HG02885 (cell line): ENCODE data around the gene PDZD4.
A peak's percentile ranks its signal among the peaks of the same experiment; 100 is the strongest.

ENCODE experiments used
- ATAC-seq: cut with Tn5 transposase; IDR thresholded peaks from one replicate; pipeline ENCODE4 v1.9.1; 2021; ENCODE audit warnings: mild to moderate bottlenecking; ENCODE audit not compliant: unreplicated experiment, poor library complexity

Gene PDZD4

GRCh38 chrX:153794018-153794896 lies 36.1 kb downstream of the PDZD4 start, which contains the start of the genes IDH3G and SSR4:
Gene IDH3G, minus strand, starts transcription at chrX:153794375. Its CDS starts 49 bp downstream, at chrX:153794326.
Gene SSR4, plus strand, starts transcription at chrX:153794668. Its CDS starts 20 bp downstream, at chrX:153794688.
- ATAC-seq: peak; percentile 93

- ATAC-seq: no peak
Observed at GRCh38 chrX:153793291-153793690, 37.1 kb downstream of the PDZD4 start.

DNA sequence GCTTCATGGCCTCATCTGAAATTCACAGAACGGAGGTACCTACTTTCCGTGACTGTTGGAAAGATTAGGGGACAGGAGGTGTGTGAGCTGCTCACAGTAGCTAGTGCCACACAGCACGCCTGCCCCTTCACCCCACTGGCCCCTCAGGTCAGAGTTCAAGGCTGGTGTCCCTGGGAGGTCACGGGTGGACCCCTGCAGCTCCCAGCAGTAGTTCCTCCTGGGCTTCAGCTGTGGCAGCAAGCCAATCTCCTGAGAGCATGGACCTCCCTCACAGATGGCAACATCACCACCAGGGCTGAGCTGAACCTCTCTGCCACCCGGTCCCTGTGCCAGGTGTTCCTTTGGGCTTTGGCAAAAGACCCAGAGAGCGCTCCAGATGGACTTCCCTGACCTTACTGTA lies 38.0 kb downstream of the PDZD4 start:
- no peak for ATAC-seq

DNA sequence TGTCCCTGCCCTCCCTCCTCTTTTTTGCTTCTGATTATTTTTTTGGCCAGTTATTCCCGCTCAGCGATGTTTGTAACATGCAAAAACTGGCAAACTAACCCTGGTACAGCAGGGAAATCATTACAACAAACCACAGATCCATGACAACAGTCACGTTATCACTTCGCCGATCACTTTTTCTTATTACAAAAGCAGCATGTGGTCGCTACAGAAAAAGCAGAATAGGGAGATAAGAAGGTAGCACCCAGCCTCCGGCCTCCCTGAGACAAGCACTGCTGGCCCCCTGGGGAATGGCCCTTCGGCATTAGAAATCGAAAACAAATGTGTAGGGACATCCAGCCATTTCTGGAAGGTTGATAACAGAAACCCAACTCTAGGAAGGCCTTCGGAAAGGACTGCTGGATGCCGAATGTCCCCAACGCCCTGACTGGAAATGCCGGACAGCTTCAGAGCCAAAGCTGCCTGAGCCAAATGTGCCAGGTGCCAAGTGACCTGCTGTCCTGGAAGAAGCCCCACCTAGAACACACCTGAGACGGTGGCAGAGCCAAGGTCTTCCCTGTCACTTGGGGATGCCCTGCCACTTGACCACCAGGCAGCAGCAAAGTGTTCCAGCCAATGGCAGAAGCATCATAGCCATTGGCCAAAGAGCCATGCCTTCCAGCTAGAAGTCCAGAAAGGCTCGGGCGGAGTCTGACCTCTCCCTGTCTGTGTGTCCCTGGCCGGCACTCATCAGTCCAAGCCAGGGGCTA lies 39.1 kb downstream of the PDZD4 start:
- ATAC-seq: no peak

DNA sequence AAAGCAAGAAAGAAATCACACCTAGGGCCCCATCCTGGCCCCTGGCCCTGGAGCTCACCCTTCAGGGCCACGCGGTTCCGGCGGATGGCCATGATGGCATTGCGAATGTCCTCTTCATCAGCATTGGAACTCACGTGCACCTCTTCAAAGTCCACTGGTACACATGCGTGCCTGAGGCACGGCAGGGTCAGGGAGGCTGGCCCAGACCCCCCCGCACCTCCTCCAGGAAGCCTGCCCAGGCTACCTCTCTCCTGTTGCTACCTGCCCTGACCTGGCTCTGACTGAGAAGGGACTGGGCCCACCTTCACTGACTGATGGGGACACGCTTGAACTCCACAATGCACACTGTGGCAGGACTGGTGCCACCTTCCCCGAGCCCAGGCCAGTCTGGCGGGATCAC lies 40.7 kb downstream of the PDZD4 start:
- ATAC-seq: no peak

- no peak for ATAC-seq
Observed at GRCh38 chrX:153786669-153787068, 43.7 kb downstream of the PDZD4 start.

DNA sequence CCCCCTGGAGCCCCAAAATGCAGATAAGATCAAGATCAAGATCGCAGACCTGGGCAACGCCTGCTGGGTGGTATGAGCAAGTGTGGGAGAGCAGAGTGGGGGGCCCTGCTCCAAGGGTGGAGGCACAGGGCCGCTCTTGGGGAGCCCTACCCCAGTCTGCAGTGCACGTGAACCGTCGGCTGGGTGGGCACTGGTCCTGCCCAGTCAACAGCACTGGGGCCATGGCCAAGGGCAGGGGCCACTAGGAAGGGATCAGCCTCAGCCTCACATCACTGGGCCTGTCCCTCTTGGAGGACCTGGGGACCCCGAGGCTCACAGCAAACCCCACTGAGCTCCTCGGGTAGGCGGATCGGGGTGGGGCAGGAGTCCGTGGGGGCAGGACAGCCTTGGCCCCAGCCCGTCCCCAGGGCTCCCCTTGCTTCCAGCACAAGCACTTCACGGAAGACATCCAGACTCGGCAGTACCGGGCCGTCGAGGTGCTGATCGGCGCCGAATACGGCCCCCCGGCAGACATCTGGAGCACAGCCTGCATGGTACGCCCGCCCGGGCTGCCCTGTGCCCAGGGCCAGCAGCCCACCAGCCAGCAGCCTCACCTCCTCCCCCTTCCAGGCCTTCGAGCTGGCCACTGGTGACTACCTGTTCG lies 45.9 kb downstream of the PDZD4 start:
- no peak for ATAC-seq

DNA sequence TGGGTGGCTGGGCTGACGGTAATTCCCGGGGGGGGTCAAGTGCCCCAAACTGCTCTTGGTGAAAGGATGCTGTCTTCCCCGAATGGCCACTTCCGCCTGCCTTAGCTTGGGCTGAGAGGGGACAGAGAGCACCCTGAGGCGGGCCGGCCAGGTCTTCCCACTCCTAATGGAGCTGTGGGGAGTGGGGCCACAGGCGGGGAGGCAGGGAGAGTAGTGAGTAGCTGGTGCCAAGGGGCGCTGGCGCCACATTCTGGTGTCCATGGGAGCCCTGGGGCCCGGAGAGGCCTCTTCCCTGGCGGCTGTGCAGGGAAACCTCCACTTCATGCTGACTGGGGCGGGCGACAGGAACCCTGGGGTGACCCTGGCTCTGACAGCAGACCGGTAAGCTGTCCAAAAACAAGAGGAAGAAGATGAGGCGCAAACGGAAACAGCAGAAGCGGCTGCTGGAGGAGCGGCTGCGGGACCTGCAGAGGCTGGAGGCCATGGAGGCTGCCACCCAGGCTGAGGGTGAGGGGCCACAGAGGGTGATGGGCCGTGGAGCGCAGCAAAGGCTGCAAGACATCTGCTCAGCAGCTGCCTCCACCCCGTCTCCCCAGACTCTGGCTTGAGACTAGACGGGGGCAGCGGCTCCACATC lies 46.8 kb downstream of the PDZD4 start:
- ATAC-seq: no peak

GRCh38 chrX:153782871-153783270 lies 47.5 kb downstream of the PDZD4 start:
- no peak for ATAC-seq

GRCh38 chrX:153782313-153782712 lies 48.0 kb downstream of the PDZD4 start:
- no peak for ATAC-seq

DNA sequence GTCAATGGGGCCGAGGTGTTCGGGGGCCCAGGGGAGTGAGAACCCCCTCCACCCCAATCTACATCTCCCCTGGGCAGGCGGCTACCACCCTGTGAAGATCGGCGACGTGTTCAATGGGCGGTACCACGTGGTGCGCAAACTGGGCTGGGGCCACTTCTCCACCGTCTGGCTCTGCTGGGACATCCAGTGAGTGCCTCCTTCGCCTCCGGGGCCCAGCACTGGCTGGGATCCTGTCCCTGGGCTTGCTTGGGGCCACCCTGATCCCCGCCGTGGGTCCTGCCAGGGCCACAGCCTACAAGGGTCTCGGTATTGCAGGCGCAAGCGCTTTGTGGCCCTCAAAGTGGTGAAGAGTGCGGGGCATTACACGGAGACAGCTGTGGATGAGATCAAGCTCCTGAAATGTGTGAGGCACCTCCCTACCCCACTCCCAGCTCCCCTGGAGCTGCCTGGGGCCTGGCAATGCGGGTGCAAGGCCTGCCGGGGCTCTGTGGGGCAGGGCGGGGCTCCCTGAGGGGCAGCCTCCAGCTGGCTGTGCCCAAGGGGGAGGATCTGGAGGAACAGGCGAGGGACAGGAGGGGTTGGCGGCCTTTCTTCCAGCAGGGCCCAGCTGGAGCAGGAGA lies 48.8 kb downstream of the PDZD4 start:
- no peak for ATAC-seq

DNA sequence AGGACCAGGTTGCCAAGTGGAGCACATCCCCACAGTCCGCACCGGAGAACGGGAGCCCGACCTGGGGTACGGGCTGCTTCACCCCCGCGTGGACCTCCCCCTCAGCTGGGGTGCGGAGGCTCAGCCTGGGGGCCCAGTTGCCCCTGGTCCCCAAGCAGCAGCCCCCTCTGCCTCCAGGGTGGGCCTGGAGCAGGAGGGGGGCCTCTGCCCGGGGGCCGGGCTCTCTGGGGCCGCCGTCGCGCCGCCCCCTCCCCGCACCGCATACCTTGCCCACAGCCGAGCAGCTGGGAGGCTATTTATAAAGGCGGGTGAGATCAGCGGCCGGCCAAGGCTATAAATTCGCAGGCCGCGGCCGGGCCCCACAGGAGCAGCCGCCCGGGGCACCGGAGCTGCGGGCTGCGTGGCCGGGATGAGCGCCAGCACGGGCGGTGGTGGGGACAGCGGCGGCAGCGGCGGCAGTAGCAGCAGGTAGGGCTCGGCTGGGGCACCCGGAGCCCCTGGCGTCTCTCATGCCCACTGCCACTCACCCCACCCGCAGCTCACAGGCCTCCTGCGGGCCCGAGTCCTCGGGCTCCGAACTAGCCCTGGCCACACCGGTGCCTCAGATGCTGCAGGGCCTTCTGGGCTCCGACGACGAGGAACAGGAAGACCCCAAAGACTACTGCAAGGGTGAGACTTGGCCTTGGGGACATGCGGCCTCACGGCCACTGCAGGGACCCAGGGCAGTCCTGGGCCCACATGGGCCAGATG lies 49.5 kb downstream of the PDZD4 start, which contains the start of gene SRPK3:
TSS of gene SRPK3 (plus strand) at position 364 of the 750 bp plus-strand sequence. CDS start at position 410, 46 bp downstream.
- ATAC-seq: no peak

DNA sequence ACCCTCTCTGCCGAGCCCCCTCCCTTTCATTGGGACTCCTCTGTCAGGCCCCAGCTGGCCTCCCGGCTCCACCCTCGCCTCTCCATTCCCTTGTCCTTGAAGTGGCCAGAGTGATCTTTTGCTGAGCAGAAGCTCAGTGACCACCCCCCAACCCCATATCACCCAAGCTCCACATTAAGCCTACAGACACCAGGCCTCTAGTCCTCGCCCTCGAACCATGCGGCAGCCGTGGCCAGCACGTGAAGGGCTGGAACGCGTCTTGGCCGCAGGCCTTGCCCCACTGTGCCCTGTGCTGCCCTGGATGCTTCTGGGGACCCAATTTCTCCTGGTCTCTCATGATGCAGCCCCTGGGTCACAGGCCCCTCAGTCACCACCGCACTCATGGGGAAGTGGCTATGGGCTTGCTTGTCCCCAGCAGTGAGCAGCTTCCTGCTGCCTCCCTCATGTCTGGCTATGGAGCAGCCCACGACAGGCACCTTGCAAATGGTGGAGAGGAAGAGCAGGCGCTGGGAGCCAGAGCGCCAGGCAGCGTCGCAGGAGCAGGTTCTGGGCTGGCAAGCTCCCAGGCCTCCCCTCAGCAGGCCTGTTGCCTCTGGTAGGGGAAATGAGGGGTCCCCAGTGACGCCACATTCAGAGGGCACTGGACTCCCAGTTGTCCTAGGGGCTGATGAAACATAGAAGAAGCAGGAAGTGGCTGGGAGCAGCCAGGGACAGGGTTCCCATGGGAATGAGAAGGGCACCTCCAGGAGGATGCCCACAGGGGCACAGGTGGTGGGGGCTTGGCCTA lies 50.3 kb downstream of the PDZD4 start:
- no peak for ATAC-seq

GRCh38 chrX:153778684-153779101 lies 51.7 kb downstream of the PDZD4 start:
- ATAC-seq: no peak

DNA sequence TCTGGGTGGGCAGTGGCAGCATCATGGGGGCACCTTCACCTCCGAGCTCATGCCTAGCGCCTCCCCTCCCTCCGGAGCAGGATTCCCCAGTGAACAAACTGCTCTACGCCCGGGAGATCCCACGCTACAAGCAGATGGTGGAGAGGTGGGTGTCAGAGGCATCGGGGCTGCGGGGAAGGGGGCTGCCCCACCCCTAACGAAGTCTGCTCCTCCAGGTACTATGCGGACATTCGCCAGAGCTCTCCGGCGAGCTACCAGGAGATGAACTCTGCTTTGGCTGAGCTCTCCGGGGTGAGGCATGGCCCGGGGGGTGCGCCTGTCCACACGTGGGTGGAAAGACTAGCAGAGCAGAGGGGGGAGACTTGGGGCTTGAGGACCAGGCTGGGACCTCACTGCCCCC lies 52.2 kb downstream of the PDZD4 start:
- ATAC-seq: no peak

- ATAC-seq: no peak
Observed at GRCh38 chrX:153777261-153778090, 52.9 kb downstream of the PDZD4 start.

GRCh38 chrX:153776611-153777045 lies 53.7 kb downstream of the PDZD4 start:
- no peak for ATAC-seq
